ENCODE measurements around the gene REXO5. TPM values are rescaled to one million over a fixed set of nuclear protein-coding genes. Genes with fewer than 3 reads are reported as not detected.
A peak's percentile ranks its signal among the peaks of the same experiment; 100 is the strongest.

REXO5 gene
- total RNA-seq, 2 donors from 2014 or later: 16.5 to 23.8 TPM

DNA sequence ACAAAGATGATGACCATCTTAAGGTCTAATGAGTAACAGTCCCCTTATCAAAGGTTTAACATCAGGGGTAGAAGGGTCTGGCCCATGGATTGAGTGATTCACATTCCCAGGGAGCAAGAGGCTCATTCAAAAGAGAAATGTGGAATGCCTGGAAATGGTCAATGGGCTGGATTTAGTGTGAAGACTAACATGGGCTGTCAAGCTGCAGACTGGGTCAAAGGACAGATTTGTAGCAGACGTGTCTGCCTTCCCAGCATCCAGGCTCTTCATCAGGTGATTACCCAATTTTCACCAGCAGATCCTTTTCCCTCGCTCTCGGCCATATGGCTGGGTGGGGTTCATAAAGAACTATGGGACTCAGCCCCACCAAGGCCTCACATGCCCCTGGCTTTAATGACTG, 67.0 kb downstream of the REXO5 start:
- Mint-ChIP-seq H3K27ac (no peak overlapping the region), H3K36me3 (ENCODE audit: insufficient read depth in 2 of 2) (peaks cover 2 to 3% of the 10 kb centered on the region in 2 donors), H3K4me1 (ENCODE audit: low read depth) (peaks cover 55% of the 10 kb centered on the region), H3K9me3 (peaks cover 0 to 2% of the 10 kb centered on the region in 2 donors), H3K27me3 (ENCODE audit: low read depth) (no peaks in the 10 kb centered on the region), H3K4me3 (peak overlapping the region in 1 of 2 donors; percentile 87)
- DNase-seq (no peak), ATAC-seq (replicated peaks in 1 of 2) (no peak)

DNA sequence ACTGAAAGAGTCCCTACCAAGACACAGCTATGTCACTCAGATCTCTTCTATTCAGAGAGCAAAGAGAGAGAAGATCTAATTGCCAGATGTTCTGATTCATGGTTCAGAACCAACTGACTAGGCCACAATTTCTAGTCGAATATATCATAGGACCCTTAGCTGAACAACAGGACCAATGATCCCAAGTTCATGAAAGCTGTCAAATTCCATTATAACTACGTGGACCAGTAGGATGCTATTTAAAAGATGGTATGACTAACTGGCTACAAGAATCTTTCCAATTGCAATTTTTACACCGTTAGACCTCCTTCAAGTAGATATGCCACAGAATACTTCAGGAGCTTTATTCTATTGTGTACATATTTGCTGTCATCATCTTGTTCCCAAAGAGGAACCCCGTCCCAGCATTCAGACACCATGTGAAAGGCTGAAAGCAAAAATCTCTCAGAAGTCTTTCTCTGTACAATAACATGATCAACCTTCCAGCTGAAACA, 67.8 kb downstream of the REXO5 start:
- ATAC-seq (replicated peaks in 1 of 2) (peak; percentile 8 to 22), DNase-seq (no peak)
- peak overlapping the region; percentile 79 for H3K27ac Mint-ChIP-seq
- peaks cover 58% of the 10 kb centered on the region for H3K4me1 Mint-ChIP-seq (ENCODE audit: low read depth)
- H3K9me3 Mint-ChIP-seq: peaks cover 0 to 2% of the 10 kb centered on the region in 2 donors
- no peaks in the 10 kb centered on the region for H3K27me3 Mint-ChIP-seq (ENCODE audit: low read depth)
- H3K4me3 Mint-ChIP-seq: peak overlapping the region; percentile 69 to 87
- peaks cover 2 to 3% of the 10 kb centered on the region in 2 donors for H3K36me3 Mint-ChIP-seq (ENCODE audit: insufficient read depth in 2 of 2)

DNA sequence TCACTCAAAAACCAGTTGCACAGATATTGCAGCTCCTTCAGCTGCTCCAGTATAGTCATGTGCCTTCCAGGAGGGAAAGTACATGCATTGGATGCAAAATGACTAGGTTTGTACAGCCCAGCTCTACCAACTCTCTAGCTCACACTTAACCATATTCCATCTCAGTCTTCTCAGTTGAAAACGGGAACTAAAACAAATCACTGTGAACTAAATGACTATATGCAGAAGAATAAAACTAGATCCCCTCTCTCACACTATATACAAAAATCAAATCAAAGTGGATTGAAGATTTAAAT, 69.0 kb downstream of the REXO5 start:
- H3K27ac Mint-ChIP-seq: peak overlapping the region; percentile 81
- DNase-seq: no peak
- peaks cover 64% of the 10 kb centered on the region for H3K4me1 Mint-ChIP-seq (ENCODE audit: low read depth)
- peaks cover 2 to 3% of the 10 kb centered on the region in 2 donors for H3K36me3 Mint-ChIP-seq (ENCODE audit: insufficient read depth in 2 of 2)
- peak overlapping the region in 1 of 2 donors; percentile 87 for H3K4me3 Mint-ChIP-seq
- peak in 1 of 2 donors; percentile 27 for ATAC-seq (replicated peaks in 1 of 2)
- no peaks in the 10 kb centered on the region for H3K27me3 Mint-ChIP-seq (ENCODE audit: low read depth)
- H3K9me3 Mint-ChIP-seq: peaks cover 0 to 2% of the 10 kb centered on the region in 2 donors

DNA sequence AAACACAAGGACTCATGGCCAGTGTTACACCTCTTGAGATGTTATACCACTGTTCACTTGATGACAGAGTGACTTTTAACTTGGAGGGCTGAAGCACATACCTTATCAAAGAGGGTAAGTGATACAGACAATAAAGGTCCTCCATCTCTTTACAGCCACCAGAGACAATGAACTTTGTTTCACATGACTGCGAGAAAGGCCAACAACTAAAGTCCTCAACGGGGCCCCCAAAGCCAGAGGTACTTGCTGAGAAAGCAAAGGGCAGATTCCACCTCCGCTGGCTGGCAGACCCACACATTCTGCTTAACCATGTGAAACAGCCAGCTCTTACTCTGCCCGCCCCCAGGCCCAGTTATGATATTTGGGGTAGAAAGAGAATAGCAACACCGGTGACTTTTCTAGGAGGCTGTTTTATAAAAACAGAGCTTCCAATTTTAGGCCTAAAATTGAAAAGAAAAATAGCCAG, 72.4 kb downstream of the REXO5 start:
- DNase-seq (peak in 1 of 2 donors; percentile 14), ATAC-seq (replicated peaks in 1 of 2) (peak in 1 of 2 donors; percentile 14)
- Mint-ChIP-seq H3K4me1 (ENCODE audit: low read depth) (peaks cover 56% of the 10 kb centered on the region), H3K4me3 (peak overlapping the region; percentile 32 to 58), H3K27ac (peak overlapping the region; percentile 81), H3K36me3 (ENCODE audit: insufficient read depth in 2 of 2) (peaks cover 2 to 3% of the 10 kb centered on the region in 2 donors), H3K27me3 (ENCODE audit: low read depth) (no peaks in the 10 kb centered on the region), H3K9me3 (peaks cover 0 to 2% of the 10 kb centered on the region in 2 donors)

DNA sequence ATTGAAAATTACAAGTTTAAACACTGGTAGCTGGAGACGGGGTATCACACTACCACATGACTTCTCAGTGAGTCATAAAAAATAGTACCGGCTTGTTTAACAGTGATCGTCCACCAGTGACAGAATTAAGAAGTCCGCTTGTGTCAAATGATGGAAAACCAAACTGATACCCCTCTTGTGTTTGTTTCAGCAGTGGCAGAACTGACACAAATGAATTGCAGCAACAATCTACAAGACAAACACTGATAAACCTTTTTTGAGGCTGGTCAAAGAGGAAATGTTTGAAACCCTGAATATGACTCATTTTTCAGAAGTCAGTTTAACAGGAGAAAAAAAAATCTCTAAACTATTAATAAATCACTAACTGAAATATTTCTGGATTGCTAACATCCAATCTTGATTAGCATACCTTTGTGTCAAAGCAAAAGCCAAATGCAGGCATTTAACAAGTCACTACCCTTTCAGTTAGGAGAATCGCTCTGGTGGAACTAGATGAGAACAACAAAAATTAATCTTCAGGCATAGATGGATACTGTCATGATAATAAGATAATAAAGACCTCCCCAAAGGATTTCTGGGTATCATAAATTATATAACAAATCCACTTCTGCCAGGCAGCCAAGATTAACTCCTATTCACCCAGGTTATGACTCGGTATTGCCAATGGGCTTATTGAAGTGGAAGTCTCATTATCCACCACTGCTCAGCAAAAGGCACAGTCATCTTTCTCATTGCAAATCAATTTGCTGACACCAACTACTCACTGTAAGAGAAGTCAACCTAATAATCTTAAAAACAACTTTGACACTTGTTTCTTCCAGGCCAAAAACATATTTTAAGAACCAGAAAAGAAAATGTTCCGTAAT, 73.1 kb downstream of the REXO5 start:
- no peaks in the 10 kb centered on the region for H3K27me3 Mint-ChIP-seq (ENCODE audit: low read depth)
- H3K4me1 Mint-ChIP-seq (ENCODE audit: low read depth): peaks cover 56% of the 10 kb centered on the region
- H3K27ac Mint-ChIP-seq: peak overlapping the region; percentile 81
- peak overlapping the region; percentile 32 to 58 for H3K4me3 Mint-ChIP-seq
- H3K36me3 Mint-ChIP-seq (ENCODE audit: insufficient read depth in 2 of 2): peaks cover 2 to 3% of the 10 kb centered on the region in 2 donors
- DNase-seq (peak in 1 of 2 donors; percentile 10), ATAC-seq (replicated peaks in 1 of 2) (peak; percentile 44 to 69)
- H3K9me3 Mint-ChIP-seq: peaks cover 0 to 2% of the 10 kb centered on the region in 2 donors

DNA sequence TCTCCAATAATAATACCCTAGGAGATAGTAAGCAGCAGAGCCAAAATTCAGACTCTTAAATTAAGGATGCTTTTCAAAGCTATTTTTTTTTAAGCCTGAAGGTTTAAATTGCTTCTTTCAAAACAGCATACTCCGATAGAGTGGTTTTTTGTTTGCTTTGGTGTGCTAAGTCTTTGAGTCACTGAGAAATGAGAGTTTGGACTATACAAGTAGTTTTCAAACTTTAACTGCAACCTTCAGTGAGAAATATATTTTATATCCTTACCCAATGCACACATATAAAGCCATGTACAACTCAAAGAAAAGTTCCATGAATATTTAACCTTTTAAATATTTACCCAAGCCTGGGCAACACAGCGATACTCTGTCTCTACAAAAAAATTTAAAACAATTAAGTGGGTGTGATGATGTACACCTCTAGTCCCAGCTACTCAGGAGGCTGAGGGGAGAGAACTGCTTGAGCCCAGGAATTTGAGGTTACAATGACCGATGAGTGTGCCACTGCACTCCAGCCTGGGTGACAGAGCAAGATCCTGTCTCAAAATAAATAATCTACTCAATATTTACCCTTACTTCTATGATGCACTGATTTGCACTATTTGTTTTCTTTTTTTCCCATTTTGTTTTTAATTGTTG, 74.7 kb downstream of the REXO5 start:
- H3K36me3 Mint-ChIP-seq (ENCODE audit: insufficient read depth in 2 of 2): peaks cover 2 to 3% of the 10 kb centered on the region in 2 donors
- no peaks in the 10 kb centered on the region for H3K27me3 Mint-ChIP-seq (ENCODE audit: low read depth)
- peaks cover 53% of the 10 kb centered on the region for H3K4me1 Mint-ChIP-seq (ENCODE audit: low read depth)

DNA sequence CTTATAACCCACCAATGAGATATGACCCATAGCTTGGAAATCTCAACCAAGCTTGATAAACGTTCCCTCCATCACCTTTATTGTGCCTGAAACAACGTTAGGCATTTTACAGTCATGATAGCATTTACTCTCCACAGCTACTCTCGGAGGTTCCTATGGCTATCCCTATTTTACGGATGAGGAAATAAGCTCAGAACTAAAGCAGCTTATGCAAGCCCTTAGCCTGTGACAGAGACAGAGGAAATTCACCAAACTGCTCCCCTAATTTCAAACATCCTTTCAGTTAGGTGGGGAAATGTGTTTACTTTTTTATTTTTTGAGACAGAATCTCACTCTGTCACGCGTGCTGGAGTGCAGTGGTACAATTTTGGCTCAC, 75.2 kb downstream of the REXO5 start:
- Mint-ChIP-seq H3K4me3 (no peak overlapping the region), H3K27ac (no peak overlapping the region), H3K36me3 (ENCODE audit: insufficient read depth in 2 of 2) (peaks cover 2 to 4% of the 10 kb centered on the region in 2 donors), H3K9me3 (peaks cover 0 to 2% of the 10 kb centered on the region in 2 donors), H3K4me1 (ENCODE audit: low read depth) (peaks cover 56% of the 10 kb centered on the region), H3K27me3 (ENCODE audit: low read depth) (no peaks in the 10 kb centered on the region)
- DNase-seq: no peak
- ATAC-seq (replicated peaks in 1 of 2): no peak

More for the DNA sequence above, 74.7 kb downstream of the REXO5 start:
- no peak for DNase-seq
- Mint-ChIP-seq H3K9me3 (peaks cover 0 to 2% of the 10 kb centered on the region in 2 donors), H3K27ac (no peak overlapping the region), H3K4me3 (no peak overlapping the region)
- no peak for ATAC-seq (replicated peaks in 1 of 2)

DNA sequence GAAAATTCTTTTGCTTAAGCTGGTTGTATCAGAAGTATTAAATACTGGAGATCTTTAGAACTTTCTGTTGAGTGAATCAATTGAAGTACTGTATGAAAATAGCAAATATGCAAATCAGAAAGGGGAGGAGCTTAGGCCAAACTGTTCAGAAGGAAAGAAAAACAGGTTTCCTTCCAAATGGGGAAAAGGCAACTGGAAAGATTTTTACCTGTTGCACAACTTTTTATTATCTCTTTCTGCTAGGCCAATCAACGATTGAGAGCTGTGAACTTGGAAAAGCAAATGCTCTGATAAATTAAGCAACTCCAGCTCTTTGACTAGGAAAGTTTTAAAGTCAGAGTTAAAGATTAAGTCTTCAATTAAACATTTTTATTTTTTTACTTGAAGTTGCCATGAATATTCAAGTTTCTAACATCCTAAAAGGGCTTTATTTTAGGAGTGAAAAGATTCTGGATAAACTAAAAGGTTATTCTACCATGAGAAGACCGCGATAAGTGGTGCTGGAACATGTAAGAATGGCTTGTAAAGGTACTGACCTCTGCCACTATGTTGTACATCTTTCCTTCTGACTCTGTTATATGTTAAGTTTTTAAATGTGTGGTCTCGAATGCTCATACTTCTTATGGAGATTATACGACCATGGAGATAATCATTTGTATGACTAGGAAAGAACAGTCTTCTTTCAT, 77.4 kb downstream of the REXO5 start:
- DNase-seq (no peak), ATAC-seq (replicated peaks in 1 of 2) (peak; percentile 31 to 52)
- Mint-ChIP-seq H3K27me3 (ENCODE audit: low read depth) (no peaks in the 10 kb centered on the region), H3K4me3 (peak overlapping the region; percentile 2 to 69), H3K36me3 (ENCODE audit: insufficient read depth in 2 of 2) (peaks cover 0 to 2% of the 10 kb centered on the region in 2 donors), H3K9me3 (no peaks in the 10 kb centered on the region), H3K4me1 (ENCODE audit: low read depth) (peaks cover 48% of the 10 kb centered on the region), H3K27ac (peak overlapping the region; percentile 65)

DNA sequence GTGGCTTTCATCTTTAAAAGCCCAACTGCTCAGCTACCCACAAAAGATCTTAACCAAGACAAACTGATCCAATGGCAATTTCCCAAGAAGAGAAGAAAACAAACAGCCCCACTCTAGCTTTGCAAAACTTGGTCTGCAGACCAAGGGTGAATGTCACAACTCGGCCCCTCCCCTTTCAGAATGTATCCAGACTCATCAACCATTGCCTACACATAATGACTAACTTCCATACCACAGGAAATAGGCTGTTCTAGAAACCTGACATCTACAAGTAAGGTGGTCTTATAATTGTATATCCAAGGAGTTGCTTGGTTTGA, 77.9 kb downstream of the REXO5 start:
- Mint-ChIP-seq H3K4me3 (peak overlapping the region; percentile 2 to 69), H3K27ac (peak overlapping the region; percentile 65), H3K9me3 (no peaks in the 10 kb centered on the region), H3K27me3 (ENCODE audit: low read depth) (no peaks in the 10 kb centered on the region), H3K4me1 (ENCODE audit: low read depth) (peaks cover 43% of the 10 kb centered on the region), H3K36me3 (ENCODE audit: insufficient read depth in 2 of 2) (peaks cover 0 to 2% of the 10 kb centered on the region in 2 donors)
- peak; percentile 24 to 30 for DNase-seq
- peak; percentile 79 to 84 for ATAC-seq (replicated peaks in 1 of 2)

DNA sequence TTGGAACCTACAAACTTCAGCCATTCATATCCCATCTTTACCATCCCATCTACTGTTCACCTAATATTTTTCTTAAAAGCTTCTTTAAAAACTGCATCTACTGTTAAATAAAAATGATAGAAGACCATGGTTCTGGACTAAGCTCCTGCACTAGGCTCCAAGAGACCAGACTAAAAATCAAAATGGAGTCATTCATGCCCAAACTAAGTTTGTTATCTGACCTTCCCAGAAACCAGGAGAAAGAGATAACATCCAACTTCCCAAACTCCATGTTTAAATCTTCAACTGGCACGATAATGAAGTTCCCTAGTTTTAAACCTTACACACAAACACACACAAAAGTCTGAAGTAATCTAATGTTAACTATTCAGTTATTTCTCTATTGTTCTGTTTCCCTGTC, 80.0 kb downstream of the REXO5 start:
- Mint-ChIP-seq H3K9me3 (no peaks in the 10 kb centered on the region), H3K27ac (no peak overlapping the region), H3K4me1 (ENCODE audit: low read depth) (peaks cover 35% of the 10 kb centered on the region), H3K4me3 (peak overlapping the region in 1 of 2 donors; percentile 25), H3K36me3 (ENCODE audit: insufficient read depth in 2 of 2) (peaks cover 0 to 2% of the 10 kb centered on the region in 2 donors), H3K27me3 (ENCODE audit: low read depth) (no peaks in the 10 kb centered on the region)
- no peak for ATAC-seq (replicated peaks in 1 of 2)
- no peak for DNase-seq

DNA sequence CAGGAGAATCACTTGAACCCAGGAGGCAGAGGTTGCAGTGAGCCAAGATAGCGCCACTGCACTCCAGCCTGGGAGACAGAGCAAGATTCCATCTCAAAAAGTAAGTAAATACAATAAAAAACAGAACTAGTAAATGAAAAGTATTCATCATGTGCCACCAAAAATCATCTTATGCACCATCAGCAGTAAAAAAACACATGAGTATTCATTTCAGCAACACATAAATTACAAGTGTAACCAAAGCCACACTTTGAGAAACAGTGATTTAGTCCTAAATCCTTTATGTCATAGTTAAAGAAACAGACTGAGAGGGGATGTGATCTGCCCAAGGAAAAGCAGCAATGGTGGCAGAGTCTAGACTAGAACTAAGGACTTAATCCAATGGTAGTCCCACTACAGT, 80.9 kb downstream of the REXO5 start:
- Mint-ChIP-seq H3K4me3 (no peak overlapping the region), H3K27ac (no peak overlapping the region), H3K9me3 (no peaks in the 10 kb centered on the region), H3K27me3 (ENCODE audit: low read depth) (no peaks in the 10 kb centered on the region), H3K36me3 (ENCODE audit: insufficient read depth in 2 of 2) (peaks cover 0 to 2% of the 10 kb centered on the region in 2 donors), H3K4me1 (ENCODE audit: low read depth) (peaks cover 40% of the 10 kb centered on the region)
- DNase-seq (no peak), ATAC-seq (replicated peaks in 1 of 2) (peak in 1 of 2 donors; percentile 37)

DNA sequence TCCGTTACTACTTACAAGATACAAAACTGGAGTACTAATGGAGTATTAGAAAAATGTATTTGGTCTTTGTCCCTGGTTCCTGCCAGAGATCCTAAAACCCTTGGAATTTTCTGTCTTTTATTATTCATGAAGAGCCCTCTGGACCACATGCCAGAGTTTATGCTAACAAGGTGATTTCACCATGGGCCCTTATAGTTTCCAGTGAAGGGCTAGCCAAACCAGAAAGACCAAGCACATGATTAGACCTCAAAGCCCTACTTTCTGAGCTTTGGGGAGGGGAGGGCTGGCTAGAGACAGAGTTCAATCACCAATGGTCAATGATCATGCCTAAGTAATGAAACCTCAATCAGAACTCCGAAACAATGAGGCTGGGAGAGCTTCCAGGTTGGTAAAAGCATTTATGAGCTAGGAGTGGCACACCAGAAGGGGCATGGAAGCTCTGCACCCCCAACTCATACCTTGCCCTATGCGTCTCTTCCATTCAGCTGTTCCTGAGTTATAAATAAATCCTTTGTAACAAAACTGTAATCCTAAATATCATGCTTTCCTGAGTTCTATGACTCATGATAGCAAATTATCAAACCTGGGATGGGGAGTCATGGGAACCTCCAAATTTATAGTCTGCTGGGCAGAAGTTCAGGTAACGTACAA, 83.4 kb downstream of the REXO5 start:
- ATAC-seq (replicated peaks in 1 of 2) (no peak), DNase-seq (no peak)
- Mint-ChIP-seq H3K9me3 (no peaks in the 10 kb centered on the region), H3K4me1 (ENCODE audit: low read depth) (peaks cover 24% of the 10 kb centered on the region), H3K27ac (no peak overlapping the region), H3K4me3 (no peak overlapping the region), H3K36me3 (ENCODE audit: insufficient read depth in 2 of 2) (peaks cover 0 to 7% of the 10 kb centered on the region in 2 donors), H3K27me3 (ENCODE audit: low read depth) (no peaks in the 10 kb centered on the region)

Data from activated T-cell treated with anti-CD3 and anti-CD28 coated beads, Interleukin-2, amount 50 U/mL, for 72 hours (primary cell).